ENCODE measurements around the gene NRF1. TPM values are rescaled to one million over a fixed set of nuclear protein-coding genes. Genes with fewer than 3 reads are reported as not detected.

The NRF1 gene
- polyA plus RNA-seq, 4 donors: 7.6 to 15.6 (median 9.3) TPM

Other genes with a start within 250 kb of the NRF1 start
- gene STRIP2, start 177.3 kb upstream of the NRF1 start, polyA plus RNA-seq: 1 to 10 TPM in 1 of 4 donors, under 1 TPM in 2, not detected in 1; 0.22 to 1.3 (median 0.95) TPM
- under 1 TPM in 2 of 4 donors, not detected in 2; 0.35 to 0.49 TPM for gene SMKR1, start 109.2 kb upstream of the NRF1 start, polyA plus RNA-seq